GM21526 (cell line): Measurements from ENCODE around the gene CFL2.

ENCODE experiments used
- ATAC-seq: cut with Tn5 transposase; IDR thresholded peaks from one replicate; pipeline ENCODE4 v1.9.1; 2021; ENCODE audit warnings: moderate library complexity; ENCODE audit not compliant: unreplicated experiment, low FRiP score

The CFL2 gene

DNA sequence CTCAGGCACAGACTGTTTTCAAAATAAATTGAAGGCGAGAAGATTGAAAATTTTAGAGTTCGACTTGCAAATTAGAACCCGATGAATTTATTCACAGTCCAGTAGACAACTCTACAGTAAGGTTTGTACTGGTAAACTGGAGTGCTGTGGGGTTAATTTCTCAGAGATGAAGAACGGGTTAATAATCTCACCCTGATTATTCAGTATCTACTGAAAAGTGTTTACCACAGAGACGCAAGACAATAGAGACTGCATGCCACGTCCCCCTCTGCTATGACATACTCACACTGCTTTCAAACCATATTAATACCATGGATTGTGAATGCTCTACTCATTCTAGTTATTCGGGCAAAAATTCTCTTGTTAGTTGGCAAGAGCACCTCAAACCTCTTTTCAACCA lies 36.1 kb downstream of the CFL2 start:
- no peak for ATAC-seq

DNA sequence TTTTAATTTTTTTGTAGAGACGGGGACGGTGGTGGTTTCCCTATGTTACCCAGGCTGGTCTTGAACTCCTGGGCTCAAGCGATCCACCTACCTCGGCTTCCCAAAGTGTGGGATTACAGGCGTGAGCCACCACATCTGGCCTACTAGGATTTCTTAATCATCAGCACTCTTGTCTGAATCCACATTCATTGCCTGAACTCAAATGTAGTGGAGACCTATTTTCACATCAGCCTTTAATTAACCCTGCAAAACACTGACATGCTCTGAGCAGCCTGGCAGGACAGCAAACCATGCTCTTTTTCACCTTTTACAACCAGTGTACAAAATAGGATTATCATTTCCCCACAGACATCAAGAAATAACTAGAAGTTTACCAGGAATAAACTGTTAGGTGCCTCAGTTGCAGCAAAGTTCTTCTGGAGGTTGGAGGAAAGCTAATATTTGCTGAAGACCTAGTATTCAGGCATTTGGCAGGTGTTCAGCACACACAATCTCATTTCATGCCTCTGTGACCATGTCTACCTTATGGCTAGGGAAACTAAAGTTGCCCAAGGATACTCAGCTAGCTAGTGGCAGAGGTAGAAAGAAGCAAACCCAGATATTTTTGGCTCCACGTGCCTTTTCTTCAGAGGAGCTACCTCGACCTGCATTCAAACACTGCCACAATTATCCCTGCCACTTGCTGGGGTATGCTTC lies 37.7 kb downstream of the CFL2 start:
- ATAC-seq, result no peak

DNA sequence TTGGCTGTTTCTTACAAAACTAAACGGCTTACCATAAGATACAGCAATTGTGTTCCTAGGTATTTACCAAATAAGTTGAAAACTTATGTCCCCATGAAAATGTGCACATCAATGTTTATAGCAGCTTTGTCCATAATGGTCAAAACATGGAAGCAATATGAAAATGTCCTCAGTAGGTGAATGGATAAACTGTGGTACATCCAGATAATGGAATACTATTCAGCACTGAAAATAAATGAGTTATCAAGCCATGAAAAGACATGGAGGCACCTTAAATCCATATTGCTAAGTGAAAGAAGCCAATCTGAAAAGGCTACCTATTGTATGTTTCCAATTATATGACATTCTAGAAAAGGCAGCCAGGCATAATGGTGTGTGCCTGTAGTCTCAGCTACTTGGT lies 40.7 kb downstream of the CFL2 start:
- ATAC-seq, result no peak

- ATAC-seq, result no peak
Measured at GRCh38 chr14:34671716-34672115, 42.7 kb downstream of the CFL2 start.

DNA sequence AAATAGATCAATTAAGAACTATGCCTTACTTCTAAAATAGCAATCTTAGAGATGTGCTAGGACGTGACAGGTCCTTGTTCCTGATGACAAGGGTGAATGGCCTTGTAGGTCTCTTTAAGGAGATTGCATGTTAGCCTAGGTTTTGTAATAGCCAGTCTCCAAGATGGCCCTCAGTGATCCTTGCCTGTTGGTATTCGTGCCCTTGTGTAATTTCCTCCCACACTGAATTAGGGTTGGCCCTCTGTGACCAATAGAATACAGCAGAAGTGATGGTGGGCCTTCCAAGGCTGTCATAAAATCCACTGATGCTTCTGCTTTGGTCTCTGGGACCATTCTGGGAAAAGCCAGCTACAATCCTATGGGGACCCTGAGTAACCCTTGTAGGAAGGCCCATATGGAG lies 46.3 kb downstream of the CFL2 start:
- no peak for ATAC-seq

DNA sequence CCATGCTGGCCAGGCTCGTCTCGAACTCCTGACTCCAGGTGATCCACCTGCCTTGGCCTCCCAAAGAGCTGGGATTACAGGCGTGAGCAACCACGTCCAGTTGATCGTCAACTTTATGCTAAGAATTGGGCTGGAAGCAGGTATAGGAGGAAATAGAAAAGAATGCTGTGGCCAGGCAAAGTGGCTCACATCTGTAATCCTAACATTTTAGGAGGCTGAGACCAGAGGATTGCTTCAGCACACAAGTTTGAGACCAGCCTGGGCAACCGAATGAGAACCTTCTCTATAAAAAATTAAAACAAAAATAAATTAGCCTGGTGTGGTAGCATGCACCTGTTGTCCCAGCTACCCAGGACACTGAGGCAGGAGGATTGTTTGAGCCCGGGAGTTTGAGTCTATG lies 47.4 kb downstream of the CFL2 start:
- no peak for ATAC-seq

DNA sequence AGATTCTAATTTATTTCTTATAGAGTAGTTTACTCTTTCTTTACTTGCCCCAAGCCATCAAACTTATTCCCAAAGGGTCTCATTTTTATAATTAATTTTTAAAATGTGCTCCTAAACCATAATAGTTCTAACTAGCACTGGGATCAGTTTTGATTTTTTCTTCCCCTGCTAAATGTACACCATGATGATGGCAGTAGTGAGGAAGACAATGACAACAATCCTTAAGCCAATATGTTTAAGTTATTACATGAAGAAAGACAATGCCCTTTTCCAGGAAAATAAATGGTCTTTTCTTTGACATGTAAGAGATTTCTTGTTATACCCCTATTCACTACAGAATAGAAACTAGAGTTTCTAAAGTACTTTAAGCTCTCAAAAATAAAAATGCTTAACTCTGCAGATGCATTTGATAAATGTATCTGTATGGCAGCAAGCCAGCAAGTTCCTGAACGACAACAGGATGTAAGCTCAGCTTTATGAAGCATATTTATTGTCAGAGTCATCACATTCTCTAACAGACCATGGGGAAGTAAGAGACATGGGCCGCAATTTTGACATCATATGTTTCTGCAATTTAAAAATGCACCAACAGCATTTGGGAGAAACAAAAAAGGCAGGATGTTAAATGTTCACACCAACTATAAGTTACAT lies 48.5 kb downstream of the CFL2 start:
- no peak for ATAC-seq

DNA sequence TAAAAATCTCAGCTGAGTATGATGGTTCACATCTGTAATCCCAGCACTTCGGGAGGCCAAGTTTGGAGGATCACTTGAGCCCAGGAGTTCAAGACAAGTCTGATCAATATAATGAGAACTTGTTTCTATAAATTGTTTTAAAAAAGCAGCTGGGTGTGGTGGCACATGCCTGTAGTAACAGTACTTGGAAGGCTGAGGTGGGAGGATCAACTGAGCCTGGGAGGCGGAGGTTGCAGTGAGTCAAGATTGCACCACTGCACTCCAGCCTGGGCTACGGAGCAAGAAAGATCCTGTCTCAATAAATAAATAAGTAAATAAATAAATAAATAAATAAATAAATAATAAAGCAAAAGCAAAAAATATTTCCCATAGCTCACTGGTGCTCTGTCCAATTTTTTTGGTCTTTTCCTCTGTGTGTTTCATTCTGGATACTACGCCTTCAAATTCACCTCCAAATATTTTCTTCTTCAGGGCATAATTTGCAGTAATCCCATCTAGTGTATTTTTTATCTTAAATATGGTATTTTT lies 51.8 kb downstream of the CFL2 start:
- ATAC-seq, result no peak

DNA sequence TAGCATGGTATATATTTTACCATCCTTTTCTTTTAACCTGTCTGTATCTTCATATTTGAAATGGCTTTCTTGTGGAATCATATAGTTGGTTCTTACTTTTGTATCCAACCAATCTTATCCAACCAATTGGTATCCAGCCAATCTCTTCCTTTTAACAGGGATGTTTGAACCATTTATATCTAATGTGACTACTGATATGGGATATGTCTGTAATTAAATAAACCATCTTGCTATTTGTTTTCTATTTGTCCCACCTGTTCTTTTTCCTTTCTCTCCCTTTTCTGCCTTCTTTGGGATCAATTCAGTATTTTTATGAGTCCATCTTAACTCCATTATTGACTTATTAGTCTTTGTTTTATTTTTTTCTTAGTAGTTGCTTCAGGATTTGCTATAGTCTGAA lies 53.6 kb downstream of the CFL2 start:
- no peak for ATAC-seq
